GM18508 (cell line): ENCODE results near the gene MYBPC2.

Experiments used
- ATAC-seq: cut with Tn5 transposase; IDR thresholded peaks from one replicate; pipeline ENCODE4 v1.9.1; 2021; ENCODE audit warnings: moderate number of reproducible peaks; ENCODE audit not compliant: insufficient read depth, unreplicated experiment

The MYBPC2 gene

GRCh38 chr19:50406829-50407228, 25.9 kb upstream of the MYBPC2 start:
- no peak for ATAC-seq

GRCh38 chr19:50409347-50409746, 23.3 kb upstream of the MYBPC2 start:
- no peak for ATAC-seq

- no peak for ATAC-seq
Measured at GRCh38 chr19:50410109-50410508, 22.6 kb upstream of the MYBPC2 start.

DNA sequence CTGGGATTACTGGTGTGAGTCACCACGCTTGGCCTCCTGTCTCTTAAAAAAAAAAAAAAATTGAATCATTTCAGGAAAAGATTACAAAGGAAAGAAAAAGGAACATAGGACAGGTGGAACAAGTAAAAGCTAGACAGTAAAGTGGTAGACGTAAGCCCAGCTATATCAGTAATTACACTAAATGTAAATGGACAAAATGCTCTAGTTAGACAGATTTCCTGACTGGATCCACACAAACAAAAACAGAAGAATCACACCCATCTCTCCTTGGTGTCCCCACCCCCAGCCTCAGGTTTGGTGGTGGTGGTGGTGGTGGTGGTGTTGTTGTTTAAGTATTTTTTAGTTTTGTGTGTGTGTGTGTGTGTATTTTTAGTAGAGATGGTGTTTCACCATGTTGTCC, 20.3 kb upstream of the MYBPC2 start:
- no peak for ATAC-seq

GRCh38 chr19:50413096-50413495, 19.6 kb upstream of the MYBPC2 start:
- ATAC-seq: no peak

DNA sequence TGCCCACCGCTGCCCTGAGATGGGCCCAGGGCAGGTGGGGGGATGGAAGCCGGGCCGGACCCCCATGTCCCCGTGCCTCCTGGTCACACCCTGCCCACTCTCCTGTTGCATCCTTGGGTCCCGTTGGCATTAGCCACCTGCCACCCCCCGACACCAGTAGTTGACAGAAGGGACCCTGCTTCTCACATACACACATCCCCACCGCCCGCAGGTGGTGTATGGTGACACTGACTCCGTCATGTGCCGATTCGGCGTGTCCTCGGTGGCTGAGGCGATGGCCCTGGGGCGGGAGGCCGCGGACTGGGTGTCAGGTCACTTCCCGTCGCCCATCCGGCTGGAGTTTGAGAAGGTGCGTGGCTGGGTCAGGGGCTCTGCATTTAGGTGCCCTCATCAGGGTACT, 19.2 kb upstream of the MYBPC2 start:
- ATAC-seq: no peak

- no peak for ATAC-seq
Measured at GRCh38 chr19:50414864-50415660, 17.6 kb upstream of the MYBPC2 start.

- ATAC-seq: no peak
Measured at GRCh38 chr19:50415661-50416033, 17.0 kb upstream of the MYBPC2 start.

- no peak for ATAC-seq
Measured at GRCh38 chr19:50416034-50416977, 16.4 kb upstream of the MYBPC2 start.

- ATAC-seq: no peak
Measured at GRCh38 chr19:50417111-50418081, 15.3 kb upstream of the MYBPC2 start.

GRCh38 chr19:50418176-50419021, 14.3 kb upstream of the MYBPC2 start, which contains the start of gene SPIB:
TSS of gene SPIB (plus strand) at chr19:50418938. CDS start at chr19:50418963, 25 bp downstream.
- no peak for ATAC-seq

DNA sequence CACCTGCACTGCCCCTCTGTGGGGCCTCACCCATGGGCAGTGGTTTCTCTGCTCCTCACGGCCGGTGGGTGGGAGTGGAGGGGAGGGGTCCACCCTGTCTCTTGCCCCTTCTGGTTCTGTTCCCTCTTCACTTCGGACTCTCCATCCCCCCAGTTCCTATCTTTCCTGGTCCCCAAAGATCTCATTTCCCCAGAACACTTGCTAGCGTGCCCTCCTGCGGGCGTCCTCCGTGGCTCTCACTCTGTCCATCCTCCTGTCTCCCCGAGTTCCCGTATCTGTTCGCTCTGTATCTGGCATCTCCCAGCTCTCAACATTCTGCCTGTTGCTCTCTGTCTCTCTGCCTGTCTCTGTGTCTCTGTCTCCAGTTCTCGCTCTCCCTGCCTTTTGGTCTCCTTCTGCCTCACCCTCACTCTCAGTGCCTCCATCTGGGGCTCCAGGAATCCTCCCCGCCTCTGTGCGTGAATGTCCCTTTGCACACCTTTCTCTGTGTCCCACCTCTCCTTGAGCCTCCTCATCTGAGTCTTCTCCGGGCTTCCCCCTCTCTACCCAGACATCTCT, 13.6 kb upstream of the MYBPC2 start:
- ATAC-seq: no peak

DNA sequence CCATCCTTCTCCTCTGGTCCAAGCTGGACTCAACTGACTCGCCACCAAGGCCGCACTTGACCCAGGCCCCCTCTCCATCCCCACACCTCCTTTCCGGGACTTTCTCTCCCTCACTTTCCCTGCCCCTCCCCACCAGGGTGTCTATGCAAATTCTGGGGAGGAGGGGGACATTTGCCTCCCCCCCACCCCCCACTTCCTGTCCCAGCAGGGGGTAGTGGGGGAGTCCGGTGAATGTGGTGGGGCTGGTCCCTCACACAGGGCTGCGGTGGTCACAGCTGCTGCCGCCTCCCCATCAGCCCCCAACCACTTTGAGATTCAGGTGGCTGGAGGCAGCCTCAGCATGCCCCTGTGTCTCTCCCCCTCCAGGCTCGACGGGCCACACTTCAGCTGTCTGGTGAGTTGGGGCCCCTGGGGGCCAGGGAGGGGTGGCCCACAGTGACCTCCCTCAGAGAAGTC, 13.1 kb upstream of the MYBPC2 start:
- ATAC-seq: no peak

GRCh38 chr19:50420127-50420526, 12.6 kb upstream of the MYBPC2 start:
- no peak for ATAC-seq

DNA sequence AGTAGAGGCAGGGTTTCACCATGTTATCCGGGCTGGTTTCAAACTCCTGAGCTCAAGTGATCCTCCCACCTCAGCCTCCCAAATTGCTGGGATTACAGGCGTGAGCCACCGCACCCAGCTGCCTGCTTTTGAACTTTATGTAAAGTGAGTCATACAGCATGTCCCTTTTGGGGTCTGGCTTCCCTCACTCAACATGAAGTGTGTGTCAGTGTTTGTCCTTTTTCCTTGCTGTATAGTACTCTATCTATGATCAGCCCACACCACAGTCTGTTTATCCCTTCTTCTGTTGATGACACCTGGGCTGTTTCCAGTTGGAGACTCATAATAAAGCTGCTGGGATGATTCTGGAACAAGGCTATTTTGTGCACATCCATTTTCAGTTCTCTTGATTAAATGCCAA, 11.9 kb upstream of the MYBPC2 start:
- ATAC-seq: no peak

GRCh38 chr19:50422397-50423278, 10.1 kb upstream of the MYBPC2 start:
- no peak for ATAC-seq

DNA sequence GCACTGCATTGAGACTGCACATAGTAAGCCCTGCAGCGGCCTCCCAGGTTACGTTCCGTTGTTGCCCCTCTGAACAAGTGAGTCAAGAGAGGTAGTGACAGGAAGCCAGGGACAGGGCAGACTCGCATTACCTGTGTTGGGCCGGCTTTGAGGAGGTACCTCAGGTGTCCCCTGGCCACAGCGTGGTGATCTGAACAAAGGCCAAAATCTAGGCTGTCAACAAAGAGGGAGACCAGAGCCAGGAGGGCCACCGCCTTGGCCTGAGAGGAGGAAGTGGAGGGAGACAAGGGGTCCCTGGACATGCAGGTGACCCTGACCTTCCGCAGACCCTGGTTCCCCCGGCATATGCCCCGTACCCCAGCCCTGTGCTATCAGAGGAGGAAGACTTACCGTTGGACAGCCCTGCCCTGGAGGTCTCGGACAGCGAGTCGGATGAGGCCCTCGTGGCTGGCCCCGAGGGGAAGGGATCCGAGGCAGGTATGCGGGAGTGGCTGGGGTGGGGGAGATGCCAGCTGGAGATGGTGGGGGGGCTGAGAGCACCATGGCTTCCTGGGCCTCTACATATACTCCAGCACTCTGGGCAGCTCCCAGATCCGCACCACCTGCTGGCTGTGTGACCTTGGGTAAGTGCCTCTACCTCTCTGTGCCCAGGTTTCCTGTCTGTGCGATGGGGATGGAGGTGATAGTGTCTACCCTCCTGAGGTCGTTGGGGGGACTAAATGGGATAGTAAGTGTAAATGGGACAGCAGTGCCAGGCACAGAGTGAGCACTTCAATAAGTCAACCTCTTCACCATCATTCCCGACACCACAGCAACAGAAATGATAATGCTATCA, 9.2 kb upstream of the MYBPC2 start:
- no peak for ATAC-seq
